Cardiac fibroblast (primary cell): Measurements from ENCODE around the gene CEP44.

Experiments
- DNase-seq, 2 donors: peaks; one replicate each; pipeline versions ENCODE4 v3.0.0 to v3.0.0-alpha.2; 2010; ENCODE audit warnings: low read depth in 2 of 2
- H3K4me3 ChIP-seq, 2 donors: replicated peaks in 1 of 2; 1 replicate in 1 of 2; 2 replicates in 1 of 2; pipeline ENCODE4 v1.5.1; 2011; ENCODE audit warnings: low read depth in 2 of 2, low read length in 2 of 2, mild to moderate bottlenecking in 2 of 2, moderate library complexity in 1 of 2
- TF ChIP-seq, protein P1 (sequence below): IDR thresholded peaks from one replicate; pipeline ENCODE4 v1.5.1; 2011; ENCODE audit warnings: low read depth, mild to moderate bottlenecking, low read length, inconsistent platforms

CEP44 gene, protein sequence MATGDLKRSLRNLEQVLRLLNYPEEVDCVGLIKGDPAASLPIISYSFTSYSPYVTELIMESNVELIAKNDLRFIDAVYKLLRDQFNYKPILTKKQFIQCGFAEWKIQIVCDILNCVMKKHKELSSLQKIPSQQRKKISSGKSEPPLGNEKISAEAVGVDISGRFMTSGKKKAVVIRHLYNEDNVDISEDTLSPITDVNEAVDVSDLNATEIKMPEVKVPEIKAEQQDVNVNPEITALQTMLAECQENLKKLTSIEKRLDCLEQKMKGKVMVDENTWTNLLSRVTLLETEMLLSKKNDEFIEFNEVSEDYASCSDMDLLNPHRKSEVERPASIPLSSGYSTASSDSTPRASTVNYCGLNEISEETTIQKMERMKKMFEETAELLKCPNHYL

DNA sequence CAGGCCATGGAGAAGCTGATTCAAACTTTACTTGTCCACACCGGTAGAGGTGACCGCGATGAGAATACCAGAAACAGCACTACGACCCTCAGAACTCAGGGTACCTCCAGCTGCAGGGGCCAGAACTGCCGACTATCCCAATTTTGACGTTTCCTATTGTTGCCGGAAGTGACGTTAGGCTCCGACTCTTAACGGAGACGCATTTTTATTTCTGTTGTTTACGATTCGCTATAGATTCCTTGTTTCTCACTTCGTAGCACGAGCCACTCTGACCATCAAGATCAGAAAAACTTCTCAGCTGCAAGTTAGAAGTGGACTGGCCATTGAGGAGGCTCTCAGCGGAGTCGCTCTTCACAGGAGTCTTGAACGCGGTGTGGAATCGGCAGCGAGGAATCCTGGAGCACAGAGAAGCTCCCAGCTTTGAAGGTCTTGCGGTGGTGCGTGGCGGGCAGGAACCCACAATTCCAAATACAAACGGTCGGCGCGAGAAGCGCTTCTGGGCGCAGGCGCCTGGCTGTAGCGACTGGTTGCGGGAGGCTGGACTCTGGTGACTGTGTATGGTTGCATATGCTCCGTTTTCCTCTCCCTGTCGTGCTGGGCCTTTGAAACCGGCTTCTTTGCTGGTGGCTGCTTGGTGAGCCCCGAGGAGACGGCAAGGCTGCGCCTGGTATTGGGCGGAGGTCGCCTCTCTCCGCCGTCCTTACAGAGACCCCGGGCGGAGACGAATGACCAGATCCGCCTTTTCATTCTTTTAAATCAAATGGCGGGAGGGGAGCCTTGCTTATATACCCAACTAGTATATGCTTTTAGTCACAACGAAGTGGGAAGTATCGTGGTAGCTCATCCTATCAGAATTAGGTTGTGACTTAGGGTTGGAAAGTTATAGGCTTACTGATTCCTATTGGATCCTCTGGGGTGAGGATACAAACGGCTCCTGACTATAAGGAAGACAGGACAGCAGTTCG, at the start of gene CEP44, which contains the start of gene FBXO8:
Gene CEP44 (plus strand): TSS at position 405 of the 965 bp plus-strand sequence. CDS start 15,211 bp downstream, outside the sequence.
Gene FBXO8 (minus strand): TSS at position 161 of the 965 bp plus-strand sequence. CDS start 20,575 bp downstream, outside the sequence.
- TF ChIP-seq, protein P1, sequence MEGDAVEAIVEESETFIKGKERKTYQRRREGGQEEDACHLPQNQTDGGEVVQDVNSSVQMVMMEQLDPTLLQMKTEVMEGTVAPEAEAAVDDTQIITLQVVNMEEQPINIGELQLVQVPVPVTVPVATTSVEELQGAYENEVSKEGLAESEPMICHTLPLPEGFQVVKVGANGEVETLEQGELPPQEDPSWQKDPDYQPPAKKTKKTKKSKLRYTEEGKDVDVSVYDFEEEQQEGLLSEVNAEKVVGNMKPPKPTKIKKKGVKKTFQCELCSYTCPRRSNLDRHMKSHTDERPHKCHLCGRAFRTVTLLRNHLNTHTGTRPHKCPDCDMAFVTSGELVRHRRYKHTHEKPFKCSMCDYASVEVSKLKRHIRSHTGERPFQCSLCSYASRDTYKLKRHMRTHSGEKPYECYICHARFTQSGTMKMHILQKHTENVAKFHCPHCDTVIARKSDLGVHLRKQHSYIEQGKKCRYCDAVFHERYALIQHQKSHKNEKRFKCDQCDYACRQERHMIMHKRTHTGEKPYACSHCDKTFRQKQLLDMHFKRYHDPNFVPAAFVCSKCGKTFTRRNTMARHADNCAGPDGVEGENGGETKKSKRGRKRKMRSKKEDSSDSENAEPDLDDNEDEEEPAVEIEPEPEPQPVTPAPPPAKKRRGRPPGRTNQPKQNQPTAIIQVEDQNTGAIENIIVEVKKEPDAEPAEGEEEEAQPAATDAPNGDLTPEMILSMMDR = no peak
- H3K4me3 ChIP-seq = peak within 1 kb of the TSS; percentile 85 to 91
- peak; percentile 83 to 89 for DNase-seq

DNA sequence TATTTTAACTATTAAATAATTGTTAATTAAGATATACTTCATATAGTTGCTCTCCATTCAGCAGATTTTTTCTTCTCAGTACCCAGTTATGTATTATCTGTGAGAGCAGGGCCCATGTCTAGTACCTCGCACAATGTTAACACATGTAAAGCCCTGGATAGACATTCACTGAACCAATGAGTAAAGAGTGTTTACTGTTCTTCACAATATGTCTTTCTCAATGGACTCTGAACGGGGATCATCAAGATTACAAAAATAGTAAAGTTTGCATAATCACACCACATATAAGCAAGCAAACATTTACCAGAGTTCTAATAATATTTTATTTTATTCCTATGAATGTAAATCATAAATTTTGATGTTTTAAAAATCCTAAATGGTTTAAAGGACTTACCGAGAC, 47.4 kb upstream of the CEP44 start:
- DNase-seq = no peak
- TF ChIP-seq, protein P1 = no peak
- no peak overlapping the region for H3K4me3 ChIP-seq

DNA sequence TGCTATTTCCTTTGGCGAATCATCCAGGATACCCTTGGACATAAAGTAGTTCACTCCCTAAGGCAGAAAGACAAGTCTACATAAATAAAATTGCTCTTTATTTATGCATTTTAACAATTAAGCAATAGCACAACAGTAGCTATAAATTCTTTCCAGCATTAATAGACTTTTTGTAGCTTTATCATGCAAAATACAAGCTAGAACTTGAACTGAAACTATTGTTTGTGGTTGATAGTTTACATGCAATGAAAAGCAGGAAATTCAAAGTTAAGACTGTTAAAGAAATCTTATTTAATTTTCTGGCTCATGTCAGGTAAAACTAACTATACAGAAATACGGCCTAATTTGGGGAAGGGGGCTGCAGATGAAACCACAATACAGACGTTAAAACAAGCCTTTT, 42.5 kb upstream of the CEP44 start:
- DNase-seq = no peak
- no peak overlapping the region for H3K4me3 ChIP-seq
- TF ChIP-seq, protein P1 = no peak

DNA sequence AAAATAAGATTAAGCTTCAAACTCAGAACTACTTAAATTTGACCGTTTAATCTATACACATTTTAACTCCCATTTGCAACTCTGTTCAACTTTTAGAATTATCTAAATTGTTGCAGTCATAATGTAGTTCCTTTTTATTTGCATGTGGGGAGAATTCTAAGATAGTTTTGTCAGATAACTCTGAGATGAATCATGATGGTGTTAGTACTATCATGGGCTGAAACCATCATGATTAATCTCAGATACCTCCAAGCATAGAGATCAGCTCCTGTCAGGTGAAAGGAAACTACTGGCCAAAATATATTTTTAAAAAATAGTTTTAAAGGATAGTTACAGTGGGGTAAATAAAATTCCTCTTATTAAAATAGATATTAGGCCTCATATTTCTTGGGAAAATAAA, 39.3 kb upstream of the CEP44 start:
- TF ChIP-seq, protein P1 = no peak
- peak in 1 of 2 donors; percentile 18 for DNase-seq
- H3K4me3 ChIP-seq = no peak overlapping the region

DNA sequence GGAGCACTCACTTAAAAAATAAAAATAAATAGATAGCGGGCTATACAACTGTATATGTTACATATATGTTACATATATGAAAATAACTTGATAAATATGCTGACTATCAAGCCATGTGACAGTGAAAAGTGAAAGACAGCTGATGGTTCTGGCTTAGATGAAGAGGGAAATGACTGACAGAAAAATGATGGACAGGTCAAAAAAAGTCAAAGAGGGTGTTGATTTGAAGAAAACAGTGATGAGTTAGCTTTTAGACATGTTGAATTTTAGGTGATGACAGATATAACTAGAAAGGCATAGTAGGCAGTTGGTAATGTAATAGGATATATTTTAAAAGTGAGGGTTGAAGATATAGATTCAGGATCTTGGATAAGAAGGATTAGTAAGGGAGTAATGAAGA, 38.0 kb upstream of the CEP44 start:
- TF ChIP-seq, protein P1 = no peak
- H3K4me3 ChIP-seq = no peak overlapping the region
- no peak for DNase-seq

DNA sequence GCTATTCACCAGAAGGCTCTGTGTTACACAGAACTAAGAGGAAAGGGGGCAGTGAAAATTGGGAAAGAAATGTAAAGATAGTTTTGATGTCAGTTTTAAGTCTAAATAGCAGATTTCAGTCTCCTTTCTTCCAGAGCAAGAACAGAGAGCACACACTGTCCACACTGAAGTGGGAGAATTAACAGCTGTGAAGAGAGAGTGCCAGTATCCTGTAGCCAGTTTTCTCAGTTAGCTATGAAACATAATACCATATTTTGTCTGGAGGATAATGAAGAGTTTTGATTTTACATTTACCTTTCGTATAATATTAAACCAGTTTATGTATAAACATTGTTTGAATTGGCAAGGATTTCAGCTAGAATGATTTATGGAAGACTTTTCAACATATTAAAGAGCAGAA, 35.3 kb upstream of the CEP44 start:
- H3K4me3 ChIP-seq = no peak overlapping the region
- TF ChIP-seq, protein P1 = no peak
- DNase-seq = no peak
